HEK293T (cell line): ENCODE results near the gene OGFOD2.
A peak's percentile ranks its signal among the peaks of the same experiment; 100 is the strongest.

Experiments used
- CTCF ChIA-PET: fragments of 350-600 bp; formaldehyde crosslinking; extraction: SDS; loops from one replicate; lab custom pipeline; 2021; ENCODE audit warnings: antibody characterized with exemption, inconsistent platforms; lab: Yijun Ruan, JAX
- POLR2A ChIA-PET: fragments of 350-600 bp; formaldehyde crosslinking; extraction: SDS; loops from one replicate; lab custom pipeline; 2020; ENCODE audit warnings: antibody characterized with exemption, inconsistent platforms; lab: Yijun Ruan, JAX
- DNase-seq: peaks from one replicate; pipeline ENCODE4 v3.0.0; 2012; ENCODE audit warnings: mixed read lengths; ENCODE audit errors: extremely low spot score
- ARNT ChIP-seq: fragments of 450-650 bp; IDR thresholded peaks from 2 replicates; pipeline ENCODE4 v1.6.1; 2017; ENCODE audit warnings: mild to moderate bottlenecking
- BHLHE40 ChIP-seq: fragments of 450-650 bp; IDR thresholded peaks from 2 replicates; pipeline ENCODE4 v1.6.1; 2016; ENCODE audit warnings: mild to moderate bottlenecking, moderate library complexity, borderline replicate concordance
- CTBP1 ChIP-seq: fragments of 450-650 bp; IDR thresholded peaks from 2 replicates; pipeline ENCODE4 v1.6.1; 2016; ENCODE audit warnings: borderline replicate concordance
- ELF4 ChIP-seq: fragments of 450-650 bp; IDR thresholded peaks from 2 replicates; pipeline ENCODE4 v1.6.1; 2017; ENCODE audit warnings: antibody characterized with exemption
- FOXA1 ChIP-seq: fragments of 450-650 bp; IDR thresholded peaks from 2 replicates; pipeline ENCODE4 v1.6.1; 2016; ENCODE audit warnings: mild to moderate bottlenecking
- FOXK2 ChIP-seq: fragments of 450-650 bp; IDR thresholded peaks from 2 replicates; pipeline ENCODE4 v1.6.1; 2016; ENCODE audit warnings: mild to moderate bottlenecking
- FOXM1 ChIP-seq: fragments of 450-650 bp; IDR thresholded peaks from 2 replicates; pipeline ENCODE4 v1.6.1; 2017; ENCODE audit warnings: mild to moderate bottlenecking, borderline replicate concordance
- HDGF ChIP-seq: fragments of 450-650 bp; IDR thresholded peaks from 2 replicates; pipeline ENCODE4 v1.6.1; 2017; ENCODE audit warnings: antibody characterized with exemption, borderline replicate concordance
- L3MBTL2 ChIP-seq: fragments of 450-650 bp; conservative IDR thresholded peaks from 2 replicates; pipeline ENCODE4 v1.6.1; 2016; ENCODE audit warnings: mild to moderate bottlenecking
- LEF1 ChIP-seq: fragments of 450-650 bp; IDR thresholded peaks from 2 replicates; pipeline ENCODE4 v1.6.1; 2017; ENCODE audit warnings: mild to moderate bottlenecking, borderline replicate concordance
- NFRKB ChIP-seq: fragments of 450-650 bp; IDR thresholded peaks from 2 replicates; pipeline ENCODE4 v1.6.1; 2016; ENCODE audit warnings: mild to moderate bottlenecking, moderate library complexity
- SP1 ChIP-seq: fragments of 450-650 bp; IDR thresholded peaks from 2 replicates; pipeline ENCODE4 v1.6.1; 2017
- SUZ12 ChIP-seq: fragments of 450-650 bp; IDR thresholded peaks from 2 replicates; pipeline ENCODE4 v1.6.1; 2016; ENCODE audit warnings: mild to moderate bottlenecking
- TARDBP ChIP-seq: fragments of 450-650 bp; IDR thresholded peaks from 2 replicates; pipeline ENCODE4 v1.6.1; 2016
- ZNF384 ChIP-seq: fragments of 450-650 bp; IDR thresholded peaks from 2 replicates; pipeline ENCODE4 v1.6.1; 2016
- TF ChIP-seq, protein P1 (sequence below): fragments of 450-650 bp; IDR thresholded peaks from 2 replicates; pipeline ENCODE4 v1.6.1; 2016

Gene OGFOD2

DNA sequence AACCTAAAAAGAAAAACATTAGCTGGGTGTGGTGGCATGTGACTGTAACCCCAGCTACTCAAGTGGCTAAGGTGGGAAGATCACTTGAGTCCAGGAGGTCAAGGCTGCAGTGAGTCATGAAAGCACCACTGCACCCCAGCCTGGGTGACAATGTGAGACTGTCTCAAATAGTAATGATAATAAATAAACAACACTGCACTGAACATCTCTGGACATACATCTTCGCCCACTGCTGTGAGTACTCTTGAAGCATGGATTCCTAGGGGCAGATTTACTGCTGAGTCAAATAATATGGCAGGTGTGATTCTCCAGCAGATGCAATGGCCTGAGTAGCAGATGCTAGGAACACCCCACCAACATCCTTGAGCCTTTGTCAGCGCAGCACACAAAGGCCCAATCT, 32.4 kb upstream of the OGFOD2 start:
- ChIA-PET CTCF (no interaction called here), POLR2A (no interaction called here)
- TF ChIP-seq, protein P1, sequence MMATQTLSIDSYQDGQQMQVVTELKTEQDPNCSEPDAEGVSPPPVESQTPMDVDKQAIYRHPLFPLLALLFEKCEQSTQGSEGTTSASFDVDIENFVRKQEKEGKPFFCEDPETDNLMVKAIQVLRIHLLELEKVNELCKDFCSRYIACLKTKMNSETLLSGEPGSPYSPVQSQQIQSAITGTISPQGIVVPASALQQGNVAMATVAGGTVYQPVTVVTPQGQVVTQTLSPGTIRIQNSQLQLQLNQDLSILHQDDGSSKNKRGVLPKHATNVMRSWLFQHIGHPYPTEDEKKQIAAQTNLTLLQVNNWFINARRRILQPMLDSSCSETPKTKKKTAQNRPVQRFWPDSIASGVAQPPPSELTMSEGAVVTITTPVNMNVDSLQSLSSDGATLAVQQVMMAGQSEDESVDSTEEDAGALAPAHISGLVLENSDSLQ = no peak
- TF ChIP-seq NFRKB (no peak), BHLHE40 (no peak), HDGF (no peak), L3MBTL2 (no peak)
- no peak for DNase-seq

DNA sequence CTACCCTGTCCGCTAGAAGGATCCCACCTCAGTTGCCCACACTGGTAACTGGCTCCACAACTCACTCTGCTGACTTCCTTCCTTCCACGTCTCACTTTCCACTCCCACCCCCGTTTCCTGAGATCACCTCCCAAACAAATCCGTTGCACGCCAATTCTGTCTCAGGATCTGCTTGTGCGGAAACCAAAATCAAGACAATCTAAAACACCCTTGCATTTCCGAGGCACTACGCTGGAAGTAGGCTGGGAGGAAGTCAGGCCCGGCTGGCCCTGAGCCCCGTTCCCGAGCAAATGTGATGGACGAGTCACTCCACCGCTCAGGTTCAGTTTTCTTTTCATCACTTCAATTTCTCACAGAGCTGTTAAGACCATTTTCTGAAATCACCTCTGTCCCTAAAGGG, 31.8 kb upstream of the OGFOD2 start:
- ChIA-PET CTCF (no interaction called here), POLR2A (no interaction called here)
- DNase-seq = no peak
- TF ChIP-seq ARNT (no peak), CTBP1 (no peak), SP1 (no peak), ZNF384 (no peak), FOXA1 (no peak), ELF4 (no peak), TARDBP (no peak), HDGF (no peak)

DNA sequence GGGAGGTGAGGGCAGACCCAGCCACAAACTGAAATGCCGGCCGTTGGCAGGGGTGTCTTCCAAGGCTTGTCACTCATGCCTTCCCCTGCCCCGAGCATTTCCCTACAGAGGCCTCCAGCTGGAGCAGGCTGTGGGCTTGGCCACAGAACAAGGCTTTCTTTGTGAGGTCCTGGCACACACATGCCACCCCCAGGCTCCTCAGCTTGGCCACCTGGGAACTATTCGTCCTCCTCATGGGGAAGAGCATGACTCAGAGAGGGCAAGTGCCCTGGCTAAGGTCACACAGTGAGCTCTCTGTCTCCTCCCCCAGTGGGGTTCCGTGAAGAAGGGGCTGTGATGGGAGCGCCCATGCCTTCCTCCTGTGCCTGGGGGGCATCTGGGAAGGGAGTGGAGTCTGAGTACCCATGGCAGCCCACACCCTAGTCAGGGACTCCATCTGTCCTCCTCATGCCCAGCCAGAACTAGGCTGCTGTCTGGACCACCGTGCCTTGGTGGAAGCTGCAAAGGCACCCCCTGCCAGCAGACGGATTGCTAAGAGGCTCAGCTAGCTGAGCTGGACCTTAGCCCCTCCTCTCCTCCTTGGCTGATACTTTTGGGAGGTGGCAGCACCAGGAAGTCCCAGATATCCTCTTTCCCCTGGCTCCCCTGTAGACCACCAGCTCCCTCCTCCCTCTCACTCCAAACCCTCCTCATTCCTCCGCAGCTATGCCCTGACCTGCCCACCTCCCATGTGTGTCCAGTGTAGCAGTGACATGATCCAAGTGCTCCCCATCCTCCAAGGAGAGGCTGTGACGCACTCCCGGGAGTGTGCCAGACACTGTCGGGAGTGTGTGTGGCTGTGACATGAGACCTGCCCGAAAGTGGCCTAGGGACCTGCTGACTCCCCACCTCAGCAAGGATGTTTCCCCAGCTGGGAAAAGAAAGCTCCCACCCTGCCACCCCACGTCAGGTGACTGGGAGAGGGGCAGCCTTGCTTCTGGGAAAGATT, 30.1 kb upstream of the OGFOD2 start:
- ChIA-PET CTCF (interaction anchor here (0.6 to 1.0 kb wide), 2 partner anchors 10 to 152 kb away, joined by 3 to 7 read pairs; no protein-coding TSS in a partner anchor), POLR2A (no interaction called here)
- DNase-seq = no peak
- TF ChIP-seq LEF1 = no peak
- no peak for TF ChIP-seq FOXA1
- TF ChIP-seq ELF4 = no peak
- no peak for TF ChIP-seq ARNT
- TF ChIP-seq CTBP1 = no peak
- TF ChIP-seq, protein P1 = no peak
- no peak for TF ChIP-seq FOXK2
- TF ChIP-seq SP1 = no peak
- no peak for TF ChIP-seq SUZ12
- TF ChIP-seq BHLHE40 = no peak

DNA sequence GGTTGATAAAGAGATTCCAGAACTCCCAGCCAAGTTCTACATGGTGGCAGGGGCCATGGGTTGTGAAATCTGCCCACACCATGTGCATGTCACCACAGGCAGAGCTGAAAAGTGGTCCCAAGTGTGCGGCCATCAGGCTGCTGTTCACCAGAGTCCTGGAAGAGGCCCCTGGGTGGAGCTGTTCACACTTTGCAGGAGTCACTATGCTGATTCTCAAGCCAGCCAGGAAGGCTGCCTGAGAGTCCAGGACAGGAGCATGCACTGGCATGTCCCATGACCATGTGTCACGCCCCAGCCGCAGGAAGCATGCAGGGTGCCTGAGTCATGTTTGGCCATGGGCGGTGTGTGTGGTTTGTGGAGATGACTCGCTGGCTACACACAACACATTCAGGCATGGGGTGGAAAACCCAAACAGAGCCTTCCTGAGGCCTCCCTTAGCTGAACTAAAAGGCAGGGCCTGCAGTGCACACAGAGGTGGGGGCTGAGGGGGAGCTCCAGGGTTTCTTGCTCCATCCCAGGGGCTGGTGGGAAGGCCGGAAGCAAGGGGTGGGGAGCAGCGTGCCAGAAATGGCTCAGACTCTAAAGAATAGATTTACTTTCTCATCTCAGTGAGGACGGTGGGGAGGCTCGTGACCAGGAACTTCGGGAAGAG, 28.2 kb upstream of the OGFOD2 start:
- POLR2A ChIA-PET = no interaction called here
- CTCF ChIA-PET = no interaction called here
- DNase-seq = peak; percentile 34
- no peak for TF ChIP-seq CTBP1
- no peak for TF ChIP-seq FOXM1
- TF ChIP-seq L3MBTL2 = no peak
- no peak for TF ChIP-seq ZNF384
- no peak for TF ChIP-seq SP1
- no peak for TF ChIP-seq ELF4
- TF ChIP-seq FOXA1 = no peak
- no peak for TF ChIP-seq LEF1
- no peak for TF ChIP-seq FOXK2

DNA sequence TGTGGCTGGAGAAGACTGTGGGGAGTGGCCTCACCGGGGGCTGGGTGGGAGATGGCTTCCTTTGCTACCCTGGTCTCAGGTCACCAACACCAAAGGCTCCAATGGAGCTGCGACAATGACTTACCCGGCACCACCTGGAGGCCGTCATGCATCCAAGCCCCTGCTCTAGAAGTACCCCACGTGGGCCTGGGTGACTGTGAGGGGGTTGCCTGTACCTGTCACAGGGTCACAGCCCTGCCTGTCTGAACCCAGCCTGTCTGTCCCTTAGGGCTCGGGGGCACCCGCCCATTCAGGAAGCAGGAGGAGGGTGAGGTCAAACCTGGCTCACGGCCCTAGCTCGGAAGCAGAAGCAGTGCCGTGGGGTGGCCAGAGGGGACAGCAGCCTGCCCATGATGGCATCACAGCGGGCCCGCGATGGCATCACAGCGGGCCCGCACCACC, 27.7 kb upstream of the OGFOD2 start:
- ChIA-PET POLR2A (no interaction called here), CTCF (no interaction called here)
- DNase-seq = no peak
- TF ChIP-seq, protein P1 = no peak
- TF ChIP-seq SUZ12 (no peak), LEF1 (no peak), ELF4 (no peak), ARNT (no peak), BHLHE40 (no peak), TARDBP (no peak), ZNF384 (no peak), FOXK2 (no peak), FOXA1 (no peak), SP1 (no peak), HDGF (no peak), FOXM1 (no peak), L3MBTL2 (no peak), CTBP1 (no peak)

DNA sequence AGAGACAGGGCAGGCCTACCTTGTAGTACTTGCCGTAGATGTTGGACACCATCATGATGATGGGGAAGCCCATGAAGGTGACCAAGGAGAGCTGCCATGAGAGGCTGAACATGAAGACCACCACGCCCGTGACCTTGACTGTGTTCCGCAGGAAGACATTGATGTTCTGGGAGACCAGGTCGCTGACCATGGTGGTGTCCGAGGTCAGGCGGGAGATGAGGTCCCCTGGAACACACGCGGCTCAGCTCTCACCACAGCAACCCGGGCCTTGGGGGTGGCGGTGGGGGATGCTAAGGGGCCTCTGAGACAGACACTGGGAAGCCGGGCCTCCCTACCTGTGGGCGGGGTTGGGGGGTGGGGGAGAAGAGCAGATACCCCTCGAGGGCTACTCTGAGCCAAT, 26.4 kb upstream of the OGFOD2 start:
- TF ChIP-seq HDGF = no peak
- no peak for TF ChIP-seq SP1
- no peak for TF ChIP-seq FOXA1
- no peak for TF ChIP-seq FOXK2
- no peak for TF ChIP-seq LEF1
- TF ChIP-seq CTBP1 = no peak
- TF ChIP-seq ZNF384 = no peak
- TF ChIP-seq NFRKB = no peak
- TF ChIP-seq BHLHE40 = no peak
- no peak for TF ChIP-seq L3MBTL2
- no peak for TF ChIP-seq ELF4
- DNase-seq = no peak
- POLR2A ChIA-PET = no interaction called here
- CTCF ChIA-PET = no interaction called here
